Measurements from ENCODE around the gene NRIP1. TPM values are rescaled to one million over a fixed set of nuclear protein-coding genes. Genes with fewer than 3 reads are reported as not detected.

NRIP1 gene
- total RNA-seq, 1 experiment from 2014 or later, result 10.4 TPM

GRCh38 chr21:15023776-15024175 lies 41.0 kb downstream of the NRIP1 start:
- Histone ChIP-seq H2BK15ac (ENCODE audit: low read depth, low read length) (no peak overlapping the region), H2BK5ac (ENCODE audit: insufficient read length, low read length) (no peak overlapping the region), H2AK5ac (ENCODE audit: insufficient read length, low read length) (no peak overlapping the region), H4K91ac (ENCODE audit: insufficient read length, low read depth, low read length) (no peak overlapping the region), H3K4me2 (ENCODE audit: insufficient read depth, insufficient read length, low read length) (no peak overlapping the region), H3K9ac (ENCODE audit: extremely low read depth, insufficient read length, low read length) (no peak overlapping the region), H4K8ac (replicated peaks; ENCODE audit: insufficient read length, low read depth, low read length) (no peak overlapping the region), H3K27ac (ENCODE audit: insufficient read length, low read depth, low read length) (no peak overlapping the region), H3K4ac (ENCODE audit: low read depth, low read length) (no peak overlapping the region), H3T11ph (ENCODE audit: low read length) (no peak overlapping the region), H4K5ac (ENCODE audit: insufficient read length, low read depth, low read length) (no peak overlapping the region), H2BK12ac (ENCODE audit: insufficient read length, low read depth, low read length) (no peak overlapping the region), H3K4me1 (ENCODE audit: insufficient read depth, low read length) (no peaks in the 10 kb centered on the region), H3K18ac (ENCODE audit: insufficient read length, low read depth, low read length) (no peak overlapping the region), H3K9me3 (ENCODE audit: control insufficient read depth, low read depth, low read length) (no peaks in the 10 kb centered on the region), H3K14ac (ENCODE audit: insufficient read depth, low read length) (no peak overlapping the region), H3K23me2 (ENCODE audit: insufficient read length, low read depth, low read length, poor library complexity, severe bottlenecking) (no peaks in the 10 kb centered on the region), H3K27me3 (ENCODE audit: insufficient read depth, low read length) (no peaks in the 10 kb centered on the region), H2BK20ac (ENCODE audit: low read depth, low read length, poor library complexity, severe bottlenecking) (no peak overlapping the region), H3K23ac (ENCODE audit: insufficient read length, low read depth, low read length) (no peak overlapping the region), H2AFZ (ENCODE audit: low read length) (no peak overlapping the region), H2BK120ac (ENCODE audit: low read depth, low read length, poor library complexity, severe bottlenecking) (no peak overlapping the region), H3K79me1 (ENCODE audit: insufficient read depth, low read depth, low read length, poor library complexity, severe bottlenecking) (no peaks in the 10 kb centered on the region), H4K20me1 (ENCODE audit: control insufficient read depth, insufficient read depth, insufficient read length) (no peaks in the 10 kb centered on the region), H3K79me2 (ENCODE audit: insufficient read depth, low read length) (no peaks in the 10 kb centered on the region), H3K56ac (ENCODE audit: insufficient read length, low read depth, low read length) (no peak overlapping the region)
- peaks cover 0 to 6% (median 0%) of the 10 kb centered on the region in 3 experiments; a peak in 2 of 7 replicates for H3K36me3 Mint-ChIP-seq (ENCODE audit: insufficient read depth in 1 of 3, low read depth in 3 of 3)
- WGBS (ENCODE audit: extremely low coverage, insufficient read length, low lambda C conversion rate), result no CpG with 5 or more reads among the region's 5 CpGs
- no peak overlapping the region for H3K4me3 Mint-ChIP-seq
- H3K27ac Mint-ChIP-seq, result no peak overlapping the region; a peak in 1 of 7 replicates
- no peak for TF ChIP-seq CTCF (conservative IDR thresholded peaks at IDR 0.05)
- no peak for DNase-seq
- peaks cover 0 to 3% of the 10 kb centered on the region in 2 experiments; a peak in 3 of 4 replicates for H3K4me1 Mint-ChIP-seq
- no peaks in the 10 kb centered on the region for H3K9me3 Mint-ChIP-seq
- H3K27me3 Mint-ChIP-seq (ENCODE audit: low read depth), result no peaks in the 10 kb centered on the region
